ENCODE measurements around the gene ARFGAP1. TPM values are rescaled to one million over a fixed set of nuclear protein-coding genes. Genes with fewer than 3 reads are reported as not detected.

The ARFGAP1 gene
- 77.6 and 119 TPM in 2 replicates for total RNA-seq

DNA sequence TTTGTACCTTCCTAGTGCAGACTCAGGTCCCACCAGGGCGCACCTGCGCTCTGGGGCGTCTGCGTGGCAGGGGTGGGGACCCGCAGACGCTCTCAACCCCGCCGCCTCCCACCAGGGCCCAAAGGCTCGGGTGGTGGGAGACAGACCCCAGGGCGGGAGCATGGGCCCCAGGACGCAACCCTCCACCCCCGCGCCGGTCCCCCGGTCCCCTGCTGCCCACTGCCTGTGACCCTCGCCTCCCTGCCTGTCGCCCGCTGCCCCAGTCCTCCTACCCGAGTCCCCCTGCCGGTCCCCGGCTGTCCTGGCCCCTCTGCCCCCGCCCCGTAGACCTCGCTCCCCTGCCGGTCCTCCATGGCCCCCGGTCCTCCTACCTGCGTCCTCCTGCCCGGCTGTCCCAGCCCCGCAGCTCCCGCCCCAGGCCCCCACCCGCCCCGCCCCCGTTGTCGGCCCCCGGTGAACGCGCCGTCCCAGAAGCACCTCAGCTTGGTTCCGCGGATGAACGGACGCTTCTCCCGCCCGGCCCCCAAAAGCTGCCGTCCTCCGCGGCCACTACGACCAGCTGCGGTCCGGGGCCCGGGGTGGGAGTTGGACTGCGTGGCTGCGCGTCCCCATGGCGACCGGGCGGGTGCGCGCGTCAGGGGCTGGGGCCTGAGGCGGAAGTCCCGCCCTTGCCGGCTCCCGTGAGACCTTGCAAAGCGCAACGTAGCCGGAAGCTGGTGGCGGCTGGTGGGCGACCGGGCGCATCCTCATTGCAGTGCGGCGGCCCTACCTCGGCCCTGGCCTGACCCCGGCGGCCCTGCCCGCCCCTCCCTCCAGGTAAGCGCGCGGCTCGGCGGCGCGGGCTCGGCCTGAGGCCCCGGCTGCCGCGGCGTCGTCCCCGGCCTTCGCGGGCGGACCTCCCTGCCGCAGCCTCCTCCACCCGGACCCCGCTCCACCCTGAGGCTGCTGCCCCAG lies at the start of gene ARFGAP1:
ARFGAP1 (plus strand) TSS at position 709 of the 954 bp plus-strand sequence. CDS start 2,768 bp downstream, outside the sequence.

DNA sequence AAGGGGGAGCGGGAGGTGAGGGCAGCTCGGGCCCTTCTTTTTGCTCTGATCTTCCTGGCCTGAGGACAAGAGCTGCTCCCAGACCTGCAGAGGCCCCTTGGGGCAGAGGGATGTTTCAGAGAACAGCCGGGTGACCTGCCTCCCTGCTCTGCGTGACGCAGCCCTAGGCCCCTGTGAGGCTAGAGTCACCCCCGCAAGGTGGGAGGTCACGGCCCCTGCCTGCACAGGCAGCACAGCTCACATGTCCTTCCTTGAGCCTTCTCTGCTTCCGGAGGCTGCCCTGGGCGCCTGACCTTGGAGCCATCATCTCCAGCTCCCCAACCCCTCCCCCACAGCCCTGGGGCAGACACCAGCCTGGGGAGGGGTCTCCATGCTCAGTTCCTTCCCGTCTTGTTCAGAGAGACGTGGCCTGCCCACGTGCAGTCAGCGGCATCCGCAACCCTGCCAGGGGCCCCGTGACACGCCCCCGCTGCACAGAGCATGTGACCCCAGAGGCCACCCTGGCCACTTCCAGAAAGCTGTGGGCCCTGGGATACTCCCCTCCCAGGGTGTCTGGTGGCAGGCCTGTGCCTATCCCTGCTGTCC lies 37.1 kb upstream of the ARFGAP1 start, which contains the start of gene BIRC7:
BIRC7 (plus strand) TSS at position 507 of the 585 bp plus-strand sequence. CDS start 192 bp downstream, outside the sequence.

DNA sequence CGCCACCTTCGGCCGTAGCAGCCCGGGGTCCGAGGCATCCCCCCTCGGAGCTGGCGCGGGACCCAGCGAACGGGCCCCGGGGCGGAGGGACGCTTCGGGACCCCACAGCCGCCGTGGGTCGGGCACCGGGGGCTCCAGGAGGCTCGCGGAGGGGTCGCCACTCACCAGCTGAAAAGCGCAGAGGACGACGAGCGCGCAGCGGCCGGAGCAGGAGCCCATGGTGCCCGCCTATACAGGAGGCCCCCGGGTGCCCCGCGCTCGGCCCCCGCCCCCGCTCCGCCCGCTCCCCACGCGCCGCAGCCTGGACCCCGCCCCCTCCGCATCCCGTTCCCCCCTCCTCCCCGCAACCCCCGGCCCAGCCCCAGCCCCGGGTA lies 18.4 kb upstream of the ARFGAP1 start, which contains the start of gene NKAIN4:
NKAIN4 (minus strand) TSS at position 232 of the 374 bp plus-strand sequence; CDS start at position 219, 13 bp downstream.

DNA sequence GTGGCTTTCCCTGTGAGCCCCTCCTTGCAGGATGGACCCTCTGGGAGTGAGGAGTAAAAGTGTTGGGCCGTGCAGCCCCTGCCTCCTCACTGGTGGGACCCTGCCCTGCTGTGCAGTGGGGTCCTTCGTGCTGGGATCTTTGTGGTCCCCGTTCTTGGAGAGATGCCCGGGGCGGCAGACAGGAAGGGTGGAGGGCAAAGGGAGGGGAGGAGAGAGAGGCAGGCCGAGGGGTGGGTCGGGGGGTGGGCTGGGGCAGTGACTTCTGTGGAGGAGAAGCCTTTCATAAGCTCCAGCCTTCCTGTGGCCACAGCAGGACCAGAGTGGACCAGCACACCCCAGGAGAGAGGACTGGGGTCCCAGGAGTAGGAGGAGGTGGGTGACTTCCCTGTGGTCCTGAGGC lies 20.3 kb downstream of the ARFGAP1 start, which contains the start of gene COL20A1:
COL20A1 (plus strand) TSS at position 283 of the 400 bp plus-strand sequence. CDS start 1,922 bp downstream, outside the sequence.

Other genes with a start within 250 kb of the ARFGAP1 start
- 19.3 and 21.9 TPM in 2 replicates for gene YTHDF1, start 56.7 kb upstream of the ARFGAP1 start, total RNA-seq
- gene BIRC7, start 36.9 kb upstream of the ARFGAP1 start, total RNA-seq, result not detected in 2 replicates
- not detected in 2 replicates for gene NKAIN4, start 18.4 kb upstream of the ARFGAP1 start, total RNA-seq
- gene COL20A1, start 20.4 kb downstream of the ARFGAP1 start, total RNA-seq, result not detected in 2 replicates
- gene CHRNA4, start 88.5 kb downstream of the ARFGAP1 start, total RNA-seq, result not detected in 2 replicates
- not detected in 2 replicates for gene KCNQ2, start 199.8 kb downstream of the ARFGAP1 start, total RNA-seq
- 2.4 and 2.5 TPM in 2 replicates for gene EEF1A2, start 226.3 kb downstream of the ARFGAP1 start, total RNA-seq
- gene PPDPF, start 248.0 kb downstream of the ARFGAP1 start, total RNA-seq, result 136 and 228 TPM in 2 replicates